ENCODE results near the gene IKBKG. TPM values are rescaled to one million over a fixed set of nuclear protein-coding genes. Genes with fewer than 3 reads are reported as not detected.
"Not testable (repeated sequence)": the region's sequence is repeated elsewhere in the genome, so short reads cannot be mapped to it uniquely, and the experiment has no call there.

IKBKG gene
- total RNA-seq, 2 experiments from 2014 or later, result 31.1 to 32.5 TPM

GRCh38 chrX:154602766-154603437 lies 55.5 kb downstream of the IKBKG start:
- no peak overlapping the region for H3K27ac Mint-ChIP-seq
- H3K9me3 Mint-ChIP-seq, result no peaks in the 10 kb centered on the region
- H3K4me1 Mint-ChIP-seq, result peaks cover 10% of the 10 kb centered on the region
- no peak overlapping the region for H3K4me3 Mint-ChIP-seq
- no peaks in the 10 kb centered on the region for H3K36me3 Mint-ChIP-seq
- no peak for DNase-seq
- no peaks in the 10 kb centered on the region for H3K27me3 Mint-ChIP-seq

- Mint-ChIP-seq H3K9me3 (no peaks in the 10 kb centered on the region), H3K27me3 (no peaks in the 10 kb centered on the region)
Measured at GRCh38 chrX:154603438-154604430, 56.3 kb downstream of the IKBKG start.

GRCh38 chrX:154605566-154605965 lies 58.1 kb downstream of the IKBKG start:
- DNase-seq, result no peak
- H3K4me1 Mint-ChIP-seq, result peaks cover 7% of the 10 kb centered on the region
- H3K36me3 Mint-ChIP-seq, result no peaks in the 10 kb centered on the region
- no peaks in the 10 kb centered on the region for H3K27me3 Mint-ChIP-seq
- H3K4me3 Mint-ChIP-seq, result no peak overlapping the region
- H3K27ac Mint-ChIP-seq, result no peak overlapping the region
- H3K9me3 Mint-ChIP-seq, result no peaks in the 10 kb centered on the region

More at GRCh38 chrX:154603438-154604430, 56.3 kb downstream of the IKBKG start:
- no peak for DNase-seq
- H3K36me3 Mint-ChIP-seq, result no peaks in the 10 kb centered on the region
- peaks cover 10% of the 10 kb centered on the region for H3K4me1 Mint-ChIP-seq
- no peak overlapping the region for H3K27ac Mint-ChIP-seq
- no peak overlapping the region for H3K4me3 Mint-ChIP-seq

- H3K4me1 Mint-ChIP-seq, result peaks cover 7% of the 10 kb centered on the region
- no peak overlapping the region for H3K4me3 Mint-ChIP-seq
- DNase-seq, result no peak
- no peak overlapping the region for H3K27ac Mint-ChIP-seq
- no peaks in the 10 kb centered on the region for H3K27me3 Mint-ChIP-seq
- no peaks in the 10 kb centered on the region for H3K9me3 Mint-ChIP-seq
- no peaks in the 10 kb centered on the region for H3K36me3 Mint-ChIP-seq
Measured at GRCh38 chrX:154607370-154607769, 60.0 kb downstream of the IKBKG start.

GRCh38 chrX:154607976-154608375 lies 60.6 kb downstream of the IKBKG start:
- not testable (repeated sequence) for DNase-seq, H3K4me3 Mint-ChIP-seq, H3K27me3 Mint-ChIP-seq, H3K27ac Mint-ChIP-seq, H3K4me1 Mint-ChIP-seq, H3K36me3 Mint-ChIP-seq, H3K9me3 Mint-ChIP-seq

- not testable (repeated sequence) for H3K27me3 Mint-ChIP-seq, DNase-seq, H3K9me3 Mint-ChIP-seq, H3K27ac Mint-ChIP-seq, H3K4me1 Mint-ChIP-seq, H3K4me3 Mint-ChIP-seq, H3K36me3 Mint-ChIP-seq
Measured at GRCh38 chrX:154608823-154609222, 61.4 kb downstream of the IKBKG start.

- not testable (repeated sequence) for H3K36me3 Mint-ChIP-seq, H3K4me1 Mint-ChIP-seq, H3K9me3 Mint-ChIP-seq, DNase-seq, H3K4me3 Mint-ChIP-seq, H3K27me3 Mint-ChIP-seq, H3K27ac Mint-ChIP-seq
Measured at GRCh38 chrX:154611146-154611545, 63.7 kb downstream of the IKBKG start.

- not testable (repeated sequence) for H3K27me3 Mint-ChIP-seq, DNase-seq, H3K27ac Mint-ChIP-seq, H3K36me3 Mint-ChIP-seq, H3K9me3 Mint-ChIP-seq, H3K4me3 Mint-ChIP-seq, H3K4me1 Mint-ChIP-seq
Measured at GRCh38 chrX:154613586-154613985, 66.2 kb downstream of the IKBKG start.

Other genes with a start within 250 kb of the IKBKG start
- gene FLNA, start 173.0 kb upstream of the IKBKG start, total RNA-seq, result 100 to 1,000 TPM; 694 to 696 TPM
- gene EMD, start 168.3 kb upstream of the IKBKG start, total RNA-seq, result 100 to 1,000 TPM; 110 to 112 TPM
- gene RPL10, start 149.2 kb upstream of the IKBKG start, total RNA-seq, result 1,000 to 10,000 TPM; 2,967 to 3,168 TPM
- 10 to 100 TPM; 12.4 to 12.7 TPM for gene DNASE1L1, start 138.4 kb upstream of the IKBKG start, total RNA-seq
- gene TAFAZZIN, start 136.1 kb upstream of the IKBKG start, total RNA-seq, result 10 to 100 TPM; 35.1 to 35.8 TPM
- 10 to 100 TPM; 25.1 to 25.3 TPM for gene ATP6AP1, start 118.9 kb upstream of the IKBKG start, total RNA-seq
- 10 to 100 TPM; 66.3 to 68.4 TPM for gene GDI1, start 110.5 kb upstream of the IKBKG start, total RNA-seq
- gene FAM50A, start 103.5 kb upstream of the IKBKG start, total RNA-seq, result 10 to 100 TPM; 45.3 to 46.4 TPM
- 10 to 100 TPM; 22.3 to 23.1 TPM for gene PLXNA3, start 89.3 kb upstream of the IKBKG start, total RNA-seq
- gene LAGE3, start 68.3 kb upstream of the IKBKG start, total RNA-seq, result 10 to 100 TPM; 65.1 to 72.4 TPM
- 10 to 100 TPM; 53.2 to 54.7 TPM for gene UBL4A, start 61.0 kb upstream of the IKBKG start, total RNA-seq
- gene SLC10A3, start 57.0 kb upstream of the IKBKG start, total RNA-seq, result 10 to 100 TPM; 18.0 to 19.0 TPM
- gene FAM3A, start 31.4 kb upstream of the IKBKG start, total RNA-seq, result 10 to 100 TPM; 26.8 to 27.3 TPM
- 10 to 100 TPM; 89.9 to 92.4 TPM for gene G6PD, start 774 bp upstream of the IKBKG start, total RNA-seq
- gene CTAG1A, start 37.5 kb downstream of the IKBKG start, total RNA-seq, result not detected
- gene CTAG1B, start 71.7 kb downstream of the IKBKG start, total RNA-seq, result not detected
- gene CTAG2, start 106.0 kb downstream of the IKBKG start, total RNA-seq, result 10 to 100 TPM; 37.2 to 39.6 TPM
- 1 to 10 TPM; 2.5 to 3.4 TPM for gene GAB3, start 203.5 kb downstream of the IKBKG start, total RNA-seq
- gene DKC1, start 215.2 kb downstream of the IKBKG start, total RNA-seq, result 100 to 1,000 TPM; 181 to 190 TPM

All from activated naive CD8-positive, alpha-beta T cell treated with anti-CD3 and anti-CD28 coated beads for 36 hours (primary cell).